ENCODE results near the gene JTB. TPM values are rescaled to one million over a fixed set of nuclear protein-coding genes. Genes with fewer than 3 reads are reported as not detected.

JTB gene
- total RNA-seq, 1 experiment from 2014 or later: 115 TPM

- peaks cover 50% of the 10 kb centered on the region for H3K36me3 Mint-ChIP-seq (ENCODE audit: insufficient read depth, unreplicated experiment)
- no TSS peak for BruUV-seq (replicated peaks)
- H3K4me3 Mint-ChIP-seq (ENCODE audit: low read depth, unreplicated experiment): peak overlapping the region; percentile 90
- peaks cover 34% of the 10 kb centered on the region for H3K4me1 Mint-ChIP-seq (ENCODE audit: low read depth, unreplicated experiment)
- H3K27ac Mint-ChIP-seq (ENCODE audit: unreplicated experiment): peak overlapping the region; percentile 39
- CTCF ChIA-PET: interaction anchor here (0.6 to 3.2 kb wide), 3 partner anchors 9 to 18 kb away, joined by 3 to 16 read pairs (median 3); partner anchors contain the start of genes CREB3L4 and JTB
- H3K9me3 Mint-ChIP-seq (ENCODE audit: low read depth, unreplicated experiment): no peaks in the 10 kb centered on the region
- DNase-seq: no peak
- intact Hi-C loops (cut with micrococcal nuclease; ENCODE audit: unreplicated experiment): no loop called here
- TF ChIP-seq CTCF (IDR thresholded peaks at IDR 0.05; ENCODE audit: unreplicated experiment): no peak
- H3K27me3 Mint-ChIP-seq (ENCODE audit: unreplicated experiment): no peaks in the 10 kb centered on the region
These were observed 18.6 kb downstream of the JTB start for GRCh38 chr1:153958961-153959260.

GRCh38 chr1:153958111-153958960 lies 19.1 kb downstream of the JTB start, which contains the start of gene CRTC2:
CRTC2 (minus strand) TSS chr1:153958612; CDS start chr1:153958497, 115 bp downstream.
- intact Hi-C loops (cut with micrococcal nuclease; ENCODE audit: unreplicated experiment): no loop called here
- H3K27ac Mint-ChIP-seq (ENCODE audit: unreplicated experiment): peak within 1 kb of the TSS; percentile 39
- CTCF ChIA-PET: interaction anchor here (0.6 to 3.2 kb wide), 7 partner anchors 9 to 1960 kb away, joined by 3 to 16 read pairs (median 3); partner anchors contain the start of genes CREB3L4, DENND4B and JTB
- peaks cover 29% of the 10 kb centered on the region for H3K4me1 Mint-ChIP-seq (ENCODE audit: low read depth, unreplicated experiment)
- H3K4me3 Mint-ChIP-seq (ENCODE audit: low read depth, unreplicated experiment): peak within 1 kb of the TSS; percentile 90
- H3K9me3 Mint-ChIP-seq (ENCODE audit: low read depth, unreplicated experiment): no peaks in the 10 kb centered on the region
- H3K27me3 Mint-ChIP-seq (ENCODE audit: unreplicated experiment): no peaks in the 10 kb centered on the region
- peaks cover 44% of the 10 kb centered on the region for H3K36me3 Mint-ChIP-seq (ENCODE audit: insufficient read depth, unreplicated experiment)
- BruUV-seq (replicated peaks): no TSS peak
- DNase-seq: peak; percentile 99
- TF ChIP-seq CTCF (IDR thresholded peaks at IDR 0.05; ENCODE audit: unreplicated experiment): no peak

GRCh38 chr1:153957744-153958110 lies 19.7 kb downstream of the JTB start:
- Mint-ChIP-seq H3K4me3 (ENCODE audit: low read depth, unreplicated experiment) (peak overlapping the region; percentile 90), H3K4me1 (ENCODE audit: low read depth, unreplicated experiment) (peaks cover 27% of the 10 kb centered on the region), H3K27me3 (ENCODE audit: unreplicated experiment) (no peaks in the 10 kb centered on the region), H3K36me3 (ENCODE audit: insufficient read depth, unreplicated experiment) (peaks cover 38% of the 10 kb centered on the region), H3K27ac (ENCODE audit: unreplicated experiment) (peak overlapping the region; percentile 39), H3K9me3 (ENCODE audit: low read depth, unreplicated experiment) (no peaks in the 10 kb centered on the region)
- CTCF ChIA-PET: interaction anchor here (1.8 to 3.2 kb wide), 2 partner anchors 10 to 11 kb away, joined by 7 to 16 read pairs; partner anchors contain the start of genes CREB3L4 and DENND4B
- no peak for TF ChIP-seq CTCF (IDR thresholded peaks at IDR 0.05; ENCODE audit: unreplicated experiment)
- no peak for DNase-seq
- no TSS peak for BruUV-seq (replicated peaks)
- intact Hi-C loops (cut with micrococcal nuclease; ENCODE audit: unreplicated experiment): no loop called here

GRCh38 chr1:153956997-153957715 lies 20.3 kb downstream of the JTB start:
- TF ChIP-seq CTCF (IDR thresholded peaks at IDR 0.05; ENCODE audit: unreplicated experiment): no peak
- Mint-ChIP-seq H3K4me1 (ENCODE audit: low read depth, unreplicated experiment) (peaks cover 21% of the 10 kb centered on the region), H3K27ac (ENCODE audit: unreplicated experiment) (peak overlapping the region; percentile 39), H3K36me3 (ENCODE audit: insufficient read depth, unreplicated experiment) (peaks cover 32% of the 10 kb centered on the region), H3K27me3 (ENCODE audit: unreplicated experiment) (no peaks in the 10 kb centered on the region), H3K4me3 (ENCODE audit: low read depth, unreplicated experiment) (peak overlapping the region; percentile 90), H3K9me3 (ENCODE audit: low read depth, unreplicated experiment) (no peaks in the 10 kb centered on the region)
- no TSS peak for BruUV-seq (replicated peaks)
- DNase-seq: no peak
- CTCF ChIA-PET: interaction anchor here (1.8 to 3.2 kb wide), 2 partner anchors 11 kb away, joined by 7 to 16 read pairs; partner anchors contain the start of genes CREB3L4 and DENND4B
- intact Hi-C loops (cut with micrococcal nuclease; ENCODE audit: unreplicated experiment): no loop called here

Measured in Calu3 (cell line).